A549 treated with DMSO at 1 μM for 4 hours (cell line): Measurements from ENCODE around the gene TRMT11. TPM values are rescaled to one million over a fixed set of nuclear protein-coding genes. Genes with fewer than 3 reads are reported as not detected.

ENCODE experiments used
- total RNA-seq: library from RNA; stranded (reverse); fragments of 200-300 nt; extraction: Qiagen RNA extraction; gene quantifications from 5 replicates; pipeline ENCODE4 v1.2.3, GENCODE V29; 2022; ENCODE audit warnings: low read depth

TRMT11 gene
- 10.6 to 15.2 TPM (median 13.9 TPM) in 5 replicates for total RNA-seq

DNA sequence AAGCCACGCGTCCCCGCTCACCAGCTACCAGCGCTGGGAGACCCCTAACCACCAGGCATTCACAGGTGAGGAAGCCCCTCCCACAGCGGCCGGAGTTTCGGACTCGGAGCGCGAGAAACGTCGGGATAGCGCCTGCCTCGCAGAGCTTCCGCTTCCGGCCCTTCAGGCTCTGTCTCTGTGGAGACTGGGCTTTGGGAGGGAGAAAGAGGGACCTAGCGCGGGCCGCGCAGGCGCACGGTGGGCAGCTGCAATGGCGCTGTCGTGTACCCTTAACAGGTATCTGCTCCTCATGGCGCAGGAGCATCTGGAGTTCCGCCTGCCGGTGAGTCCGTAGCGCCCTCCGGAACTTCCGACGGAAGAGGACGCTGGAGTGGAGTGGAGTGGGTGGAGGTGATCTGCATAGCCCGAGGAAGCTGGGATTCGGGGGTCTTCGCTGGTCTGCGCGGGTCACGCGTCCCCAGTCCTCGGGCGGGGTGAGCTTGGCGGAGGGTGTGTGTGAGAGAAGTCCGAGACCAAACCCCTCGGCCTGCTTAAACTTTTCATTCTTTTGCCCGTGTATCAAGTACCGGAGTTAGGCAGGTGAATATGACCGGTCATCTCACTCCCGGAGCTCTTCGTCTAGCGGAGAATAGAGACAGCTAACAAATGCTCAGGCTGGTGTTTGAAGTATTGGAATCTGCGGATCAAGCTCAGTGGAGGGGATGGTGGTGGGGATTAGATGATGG is at the start of gene TRMT11:
TSS of gene TRMT11 (plus strand) at position 240 of the 725 bp plus-strand sequence. CDS start at position 251, 11 bp downstream.

DNA sequence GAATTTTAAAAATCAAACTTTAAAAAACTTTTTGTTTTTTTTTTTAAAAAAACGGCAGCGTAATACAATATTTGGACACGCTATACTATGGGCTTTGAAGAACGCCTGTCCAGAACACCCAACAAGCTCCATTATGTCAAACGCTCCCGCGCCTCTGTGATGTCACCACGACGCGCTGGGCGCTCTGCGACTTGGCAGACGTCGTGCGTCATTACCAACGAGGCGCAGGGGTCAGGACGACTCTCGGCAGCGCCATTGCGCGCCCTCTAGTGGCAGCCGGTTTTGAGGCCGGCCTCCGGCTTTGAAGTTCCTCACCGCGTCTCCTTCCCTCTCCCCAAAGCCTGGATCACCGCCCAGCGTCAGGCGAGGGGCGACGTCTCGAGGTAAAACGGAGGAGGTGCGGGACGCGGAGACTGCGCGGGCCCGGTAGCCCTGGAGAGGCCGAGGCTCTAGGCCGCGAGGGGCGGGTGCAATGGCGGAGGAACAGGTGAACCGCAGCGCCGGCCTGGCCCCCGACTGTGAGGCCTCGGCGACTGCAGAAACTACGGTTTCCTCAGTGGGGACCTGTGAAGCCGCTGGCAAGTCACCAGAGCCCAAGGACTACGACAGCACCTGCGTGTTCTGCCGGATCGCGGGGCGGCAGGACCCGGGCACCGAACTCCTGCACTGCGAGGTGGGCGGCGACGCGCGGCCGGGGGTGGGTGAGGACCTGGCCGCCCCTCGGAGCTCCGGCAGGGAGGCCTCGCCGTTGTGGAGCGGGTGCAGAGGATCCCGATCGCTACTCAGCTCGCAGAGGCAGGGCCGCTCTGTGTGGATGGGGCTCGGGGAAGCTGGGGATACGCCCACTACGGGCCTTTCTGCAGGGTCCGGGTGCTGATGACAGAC is 29.6 kb upstream of the TRMT11 start, which contains the start of gene HINT3:
TSS of gene HINT3 (plus strand) at position 265 of the 885 bp plus-strand sequence. CDS start at position 473, 208 bp downstream.

Other genes starting within 250 kb of the TRMT11 start
- gene HEY2, start 236.9 kb upstream of the TRMT11 start, total RNA-seq, result 0.06 to 0.09 TPM (median 0.08 TPM) in 5 replicates
- 22.1 to 36.1 TPM (median 29.0 TPM) in 5 replicates for gene NCOA7, start 195.6 kb upstream of the TRMT11 start, total RNA-seq
- 6.6 to 8.9 TPM (median 8.4 TPM) in 5 replicates for gene HINT3, start 29.8 kb upstream of the TRMT11 start, total RNA-seq